SK-N-SH (cell line): ENCODE measurements around the gene RAI14. TPM values are rescaled to one million over a fixed set of nuclear protein-coding genes. Genes with fewer than 3 reads are reported as not detected.

Experiments
- CTCF ChIA-PET: fragments of 300-600, 350-600 bp; formaldehyde crosslinking; extraction: SDS; loops from one replicate; lab custom pipeline; 2021; lab: Yijun Ruan, JAX
- POLR2A ChIA-PET: fragments of 350-600 bp; sonication (Branson Sonifier 250); formaldehyde crosslinking; extraction: SDS; loops from one replicate; lab custom pipeline; 2020; ENCODE audit warnings: antibody characterized with exemption, inconsistent platforms; lab: Yijun Ruan, JAX
- DNase-seq: peaks from one replicate; pipeline ENCODE4 v3.0.0; 2012
- H2AFZ ChIP-seq: fragments of 200-600 bp; sonication (generic); 2 replicates; pipeline ENCODE4 v1.8.1; 2016; ENCODE audit warnings: antibody characterized with exemption, mild to moderate bottlenecking, low read depth
- H3F3A ChIP-seq: fragments of 200-600 bp; sonication (generic); replicated peaks from 2 replicates; pipeline ENCODE3; 2016; ENCODE audit warnings: antibody characterized with exemption, mild to moderate bottlenecking; ENCODE audit not compliant: insufficient read depth
- H3K27ac ChIP-seq, 2 experiments: fragments of 200-500 bp in 1 of 2; fragments of 200-600 bp in 1 of 2; sonication (Bioruptor generic) in 1 of 2; sonication (generic), shearing (Covaris generic) in 1 of 2; 2 replicates each; pipeline versions ENCODE4 v1.5.1 to v1.6.1; 2014 to 2016; ENCODE audit warnings: low read depth in 2 of 2, inconsistent platforms in 1 of 2, low read length in 1 of 2, mild to moderate bottlenecking in 1 of 2, mixed read lengths in 1 of 2
- H3K27me3 ChIP-seq: fragments of 200-600 bp; sonication (generic), shearing (Covaris generic); 2 replicates; pipeline ENCODE4 v1.6.1; 2016; ENCODE audit warnings: mixed run types; ENCODE audit not compliant: insufficient read depth
- H3K36me3 ChIP-seq, 2 experiments: fragments of 200-500 bp in 1 of 2; fragments of 200-600 bp in 1 of 2; sonication (Bioruptor generic) in 1 of 2; sonication (generic) in 1 of 2; replicated peaks in 1 of 2; 2 replicates each; pipeline versions ENCODE3 to v1.5.1; 2014 to 2016; ENCODE audit warnings: low read length in 1 of 2, mild to moderate bottlenecking in 1 of 2; ENCODE audit not compliant: insufficient read depth in 2 of 2, control insufficient read depth in 1 of 2
- H3K4me1 ChIP-seq, 2 experiments: fragments of 200-500 bp in 1 of 2; fragments of 200-600 bp in 1 of 2; sonication (Bioruptor generic) in 1 of 2; sonication (generic), shearing (Covaris generic) in 1 of 2; 2 replicates each; pipeline versions ENCODE4 v1.5.1 to v1.6.1; 2014 to 2016; ENCODE audit warnings: low read depth in 1 of 2, low read length in 1 of 2, mixed run types in 1 of 2; ENCODE audit not compliant: insufficient read depth in 2 of 2, control insufficient read depth in 1 of 2
- H3K4me2 ChIP-seq: fragments of 200-600 bp; sonication (generic), shearing (Covaris generic); 2 replicates; pipeline ENCODE4 v1.6.1; 2017; ENCODE audit warnings: mixed run types
- H3K4me3 ChIP-seq, 2 experiments: fragments of 200-500 bp in 1 of 2; fragments of 200-600 bp in 1 of 2; sonication (Bioruptor generic) in 1 of 2; sonication (generic), shearing (Covaris generic) in 1 of 2; 2 replicates each; pipeline versions ENCODE4 v1.5.1 to v1.8.1; 2014 to 2016; ENCODE audit warnings: low read depth in 2 of 2, inconsistent platforms in 1 of 2, low read length in 1 of 2, mild to moderate bottlenecking in 1 of 2, mixed read lengths in 1 of 2, moderate library complexity in 1 of 2
- H3K79me2 ChIP-seq: fragments of 200-600 bp; sonication (generic); 2 replicates; pipeline ENCODE4 v1.8.1; 2017; ENCODE audit warnings: mild to moderate bottlenecking; ENCODE audit not compliant: insufficient read depth
- H3K9ac ChIP-seq: fragments of 200-600 bp; sonication (generic); 2 replicates; pipeline ENCODE4 v1.6.1; 2017; ENCODE audit warnings: mixed run types
- H3K9me2 ChIP-seq: fragments of 200-600 bp; sonication (generic); 2 replicates; pipeline ENCODE4 v1.6.1; 2017; ENCODE audit warnings: mixed run types
- H3K9me3 ChIP-seq: fragments of 200-600 bp; sonication (generic); 2 replicates; pipeline ENCODE4 v1.6.1; 2017; ENCODE audit warnings: mixed run types, mild to moderate bottlenecking, moderate library complexity
- H4K20me1 ChIP-seq: fragments of 200-600 bp; sonication (generic); 2 replicates; pipeline ENCODE4 v1.6.1; 2017; ENCODE audit warnings: mild to moderate bottlenecking, mixed run types; ENCODE audit not compliant: insufficient read depth
- CHD2 ChIP-seq: fragments of 150-350 bp; IDR thresholded peaks from 2 replicates; pipeline ENCODE4 v1.6.1; 2018; ENCODE audit warnings: low read length; ENCODE audit not compliant: partially characterized antibody
- EZH2phosphoT487 ChIP-seq: fragments of 200-600 bp; sonication (generic); IDR thresholded peaks from 2 replicates; pipeline ENCODE4 v1.6.1; 2017; ENCODE audit warnings: low read depth, mixed run types, mild to moderate bottlenecking, antibody characterized with exemption, moderate library complexity, borderline replicate concordance
- FOXJ3 ChIP-seq: sonication (generic); formaldehyde crosslinking; IDR thresholded peaks from 2 replicates; pipeline ENCODE4 v1.5.1; 2020; ENCODE audit warnings: mild to moderate bottlenecking, missing genetic modification reagents
- GABPA ChIP-seq: IDR thresholded peaks from 2 replicates; pipeline ENCODE4 v1.4.0; 2012; ENCODE audit warnings: low read depth, mild to moderate bottlenecking
- IRF3 ChIP-seq: fragments of 150-350 bp; IDR thresholded peaks from 2 replicates; pipeline ENCODE4 v1.6.1; 2016; ENCODE audit warnings: mild to moderate bottlenecking, low read depth, low read length
- NFIC ChIP-seq: IDR thresholded peaks from 2 replicates; pipeline ENCODE4 v1.4.0; 2012; ENCODE audit warnings: borderline replicate concordance
- PBX3 ChIP-seq: IDR thresholded peaks from 2 replicates; pipeline ENCODE4; 2012
- RAD21 ChIP-seq: IDR thresholded peaks from 2 replicates; pipeline ENCODE4 v1.6.1; 2012; ENCODE audit warnings: mild to moderate bottlenecking, low read length
- TAF1 ChIP-seq: IDR thresholded peaks from 2 replicates; pipeline ENCODE4 v1.6.1; 2012; ENCODE audit warnings: low read depth, mild to moderate bottlenecking, low read length, moderate library complexity, borderline replicate concordance
- TEAD4 ChIP-seq: IDR thresholded peaks from 2 replicates; pipeline ENCODE4 v1.4.0; 2012; ENCODE audit warnings: mild to moderate bottlenecking, borderline replicate concordance; ENCODE audit not compliant: insufficient read depth
- USF2 ChIP-seq: fragments of 150-350 bp; IDR thresholded peaks from 2 replicates; pipeline ENCODE4 v1.6.1; 2017; ENCODE audit warnings: antibody characterized with exemption, low read length, low read depth, borderline replicate concordance
- WGBS: methylation state at CpG from one replicate; pipeline ENCODE4 v1.1.6; 2017; ENCODE audit warnings: low lambda C conversion rate; 5-methylcytosine and 5-hydroxymethylcytosine counted together
- polyA plus RNA-seq, 3 experiments: library from polyadenylated mRNA; depleted of rRNA; stranded (reverse); fragments of >200 nt; gene quantifications; 2 replicates each; pipeline ENCODE4 v1.2.3, GENCODE V29; 2012

The RAI14 gene
- polyA plus RNA-seq, 1 of the 3 experiments (the other 2 are of a cell fraction) = 53.2 TPM

GRCh38 chr5:34666392-34667080 is 10.4 kb downstream of the RAI14 start:
- H3K27ac ChIP-seq = no peak overlapping the region; a peak in 1 of 4 replicates
- H4K20me1 ChIP-seq = peaks cover 23% of the 10 kb centered on the region
- CTCF ChIA-PET = interaction anchor here (1.6 kb wide), 1 partner anchor 11 kb away, joined by 3 read pairs; no protein-coding TSS in a partner anchor

GRCh38 chr5:34667705-34668104 is 11.6 kb downstream of the RAI14 start:
- peaks cover 0 to 30% of the 10 kb centered on the region in 2 experiments for H3K36me3 ChIP-seq

More at GRCh38 chr5:34666392-34667080, 10.4 kb downstream of the RAI14 start:
- peaks cover 0 to 4% of the 10 kb centered on the region in 2 experiments; a peak in 1 of 4 replicates for H3K4me1 ChIP-seq
- H3F3A ChIP-seq = peaks cover 11% of the 10 kb centered on the region
- no peak overlapping the region for H3K4me3 ChIP-seq
- peaks cover 2 to 37% of the 10 kb centered on the region in 2 experiments for H3K36me3 ChIP-seq
- POLR2A ChIA-PET = no interaction called here
- H3K27me3 ChIP-seq = no peaks in the 10 kb centered on the region
- TF ChIP-seq TAF1 = no peak
- TF ChIP-seq NFIC = no peak
- TF ChIP-seq RAD21 = no peak
- no peak for TF ChIP-seq PBX3
- no peak for TF ChIP-seq EZH2phosphoT487
- TF ChIP-seq TEAD4 = no peak
- TF ChIP-seq USF2 = no peak
- no peak for TF ChIP-seq FOXJ3 (CRISPR knock-in tag)
- TF ChIP-seq CHD2 = no peak
- no peak for TF ChIP-seq GABPA
- no peaks in the 10 kb centered on the region for H3K9me2 ChIP-seq
- DNase-seq = no peak
- H3K79me2 ChIP-seq = peaks cover 98% of the 10 kb centered on the region
- H2AFZ ChIP-seq = no peak overlapping the region
- no peaks in the 10 kb centered on the region for H3K9me3 ChIP-seq
- WGBS = 79% methylated on average over 8 of the region's 8 CpGs
- H3K4me2 ChIP-seq = no peak overlapping the region
- H3K9ac ChIP-seq = no peak overlapping the region

More at GRCh38 chr5:34667705-34668104, 11.6 kb downstream of the RAI14 start:
- peaks cover 15% of the 10 kb centered on the region for H4K20me1 ChIP-seq
- H3K9me2 ChIP-seq = no peaks in the 10 kb centered on the region
- H3K9me3 ChIP-seq = no peaks in the 10 kb centered on the region
- CTCF ChIA-PET = interaction anchor here (1.6 kb wide), 1 partner anchor 13 kb away, joined by 3 read pairs; no protein-coding TSS in a partner anchor
- 75% methylated on average over 5 of the region's 5 CpGs for WGBS
- DNase-seq = no peak
- no peak overlapping the region for H3K9ac ChIP-seq
- H3K4me3 ChIP-seq = no peak overlapping the region
- H3K79me2 ChIP-seq = peaks cover 98% of the 10 kb centered on the region
- TF ChIP-seq FOXJ3 (CRISPR knock-in tag) (no peak), IRF3 (no peak)
- no peaks in the 10 kb centered on the region for H3K27me3 ChIP-seq
- H3K4me1 ChIP-seq = peaks cover 0 to 8% of the 10 kb centered on the region in 2 experiments; a peak in 2 of 4 replicates
- H2AFZ ChIP-seq = no peak overlapping the region
- H3F3A ChIP-seq = peaks cover 13% of the 10 kb centered on the region
- H3K4me2 ChIP-seq = no peak overlapping the region
- H3K27ac ChIP-seq = peak overlapping the region in 1 of 2 experiments; percentile 26; a peak in 2 of 4 replicates
- POLR2A ChIA-PET = no interaction called here
